D721Med (cell line): ENCODE data around the gene TBC1D20.

ENCODE experiments used
- DNase-seq: peaks from one replicate; pipeline ENCODE4 v3.0.0; 2011; ENCODE audit warnings: low spot score; ENCODE audit not compliant: insufficient read length
- FAIRE-seq: peaks from 2 replicates; lab custom pipeline; 2011; peaks lifted over from hg19 to GRCh38; lab: Jason Lieb, UNC
- CTCF ChIP-seq: IDR thresholded peaks from 2 replicates; pipeline ENCODE4 v1.5.1; 2012; ENCODE audit warnings: mild to moderate bottlenecking, control low read depth; ENCODE audit not compliant: insufficient read depth; ENCODE audit errors: missing control alignments

Gene TBC1D20

GRCh38 chr20:497979-498378 lies 35.6 kb upstream of the TBC1D20 start:
- no peak for TF ChIP-seq CTCF
- FAIRE-seq (no peak), DNase-seq (no peak)

- TF ChIP-seq CTCF, result no peak
- FAIRE-seq, result no peak
- DNase-seq, result no peak
Observed at GRCh38 chr20:496126-496696, 33.9 kb upstream of the TBC1D20 start.

- no peak for TF ChIP-seq CTCF
- DNase-seq (no peak), FAIRE-seq (no peak)
Observed at GRCh38 chr20:492159-492558, 29.8 kb upstream of the TBC1D20 start.

- TF ChIP-seq CTCF, result no peak
- FAIRE-seq (no peak), DNase-seq (no peak)
Observed at GRCh38 chr20:487655-488054, 25.3 kb upstream of the TBC1D20 start.

- DNase-seq (no peak), FAIRE-seq (no peak)
- TF ChIP-seq CTCF, result no peak
Observed at GRCh38 chr20:483815-484644, 21.7 kb upstream of the TBC1D20 start.

- DNase-seq (no peak), FAIRE-seq (no peak)
- no peak for TF ChIP-seq CTCF
Observed at GRCh38 chr20:481167-481566, 18.8 kb upstream of the TBC1D20 start.

- FAIRE-seq (no peak), DNase-seq (no peak)
- TF ChIP-seq CTCF, result no peak
Observed at GRCh38 chr20:480044-480443, 17.7 kb upstream of the TBC1D20 start.
